GOT3 (cell line): ENCODE results near the gene SMIM21.

Experiments
- DNase-seq: peaks from one replicate; lab custom pipeline; 2025; ENCODE audit warnings: mixed read lengths; lab: John Stamatoyannopoulos, UW

The SMIM21 gene

DNA sequence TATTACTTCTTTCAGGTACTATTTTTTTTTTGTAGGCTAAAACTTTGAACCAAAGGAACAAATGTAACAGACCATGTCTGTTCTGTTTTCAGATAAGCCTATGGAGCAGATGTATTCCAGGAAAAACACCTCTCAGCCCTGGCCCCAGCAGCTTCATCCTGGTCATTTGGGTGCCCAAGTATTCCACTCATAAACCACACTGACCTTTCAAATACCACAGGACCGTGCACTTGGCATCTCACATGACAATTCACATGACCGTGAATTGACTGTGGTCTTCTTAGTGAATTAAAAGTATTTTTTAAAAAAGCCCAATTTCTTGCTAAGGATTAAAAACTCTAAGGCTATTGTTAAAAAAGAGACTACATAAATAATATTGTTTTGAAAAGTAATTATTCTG is 50.2 kb downstream of the SMIM21 start:
- no peak for DNase-seq

DNA sequence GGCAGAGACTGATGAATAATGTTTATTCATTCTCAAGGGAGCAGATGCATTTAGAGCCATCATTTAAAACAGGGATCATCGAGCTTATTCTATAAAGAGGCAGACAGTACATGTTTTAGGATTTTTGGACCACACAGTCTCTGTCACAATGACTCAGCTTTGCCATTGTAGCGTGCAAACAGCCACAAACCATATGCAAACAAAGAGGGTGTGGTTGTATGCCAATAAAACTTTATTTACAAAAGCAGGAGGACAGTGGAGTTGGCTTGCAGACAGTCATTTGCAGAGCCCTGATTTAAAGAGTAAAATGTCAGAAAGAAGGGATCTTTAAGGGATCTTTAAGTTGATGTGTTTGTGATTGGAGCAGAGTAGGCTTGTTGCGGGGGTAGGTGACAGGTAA is 51.5 kb downstream of the SMIM21 start:
- no peak for DNase-seq

GRCh38 chr18:75375341-75375740 is 52.2 kb downstream of the SMIM21 start:
- no peak for DNase-seq

DNA sequence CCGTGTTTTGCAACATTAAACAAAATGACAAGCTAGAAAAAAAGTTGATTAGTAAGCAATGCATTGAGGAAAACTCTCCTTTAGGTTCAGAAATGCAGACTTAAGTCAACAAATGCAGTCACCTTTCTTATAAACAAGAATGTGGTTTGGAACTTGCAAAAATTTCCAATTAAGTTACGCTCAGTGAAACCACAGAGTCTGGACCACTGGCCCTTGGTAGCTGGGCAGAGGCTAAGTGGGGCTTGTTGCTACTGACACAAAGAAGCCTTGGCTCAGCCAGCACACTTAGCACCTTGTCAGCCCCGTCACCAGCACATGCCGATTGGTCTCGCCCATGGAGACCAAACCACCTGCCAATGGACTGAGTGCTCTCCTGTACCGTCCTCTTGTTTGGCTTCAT is 53.0 kb downstream of the SMIM21 start:
- DNase-seq, result no peak

DNA sequence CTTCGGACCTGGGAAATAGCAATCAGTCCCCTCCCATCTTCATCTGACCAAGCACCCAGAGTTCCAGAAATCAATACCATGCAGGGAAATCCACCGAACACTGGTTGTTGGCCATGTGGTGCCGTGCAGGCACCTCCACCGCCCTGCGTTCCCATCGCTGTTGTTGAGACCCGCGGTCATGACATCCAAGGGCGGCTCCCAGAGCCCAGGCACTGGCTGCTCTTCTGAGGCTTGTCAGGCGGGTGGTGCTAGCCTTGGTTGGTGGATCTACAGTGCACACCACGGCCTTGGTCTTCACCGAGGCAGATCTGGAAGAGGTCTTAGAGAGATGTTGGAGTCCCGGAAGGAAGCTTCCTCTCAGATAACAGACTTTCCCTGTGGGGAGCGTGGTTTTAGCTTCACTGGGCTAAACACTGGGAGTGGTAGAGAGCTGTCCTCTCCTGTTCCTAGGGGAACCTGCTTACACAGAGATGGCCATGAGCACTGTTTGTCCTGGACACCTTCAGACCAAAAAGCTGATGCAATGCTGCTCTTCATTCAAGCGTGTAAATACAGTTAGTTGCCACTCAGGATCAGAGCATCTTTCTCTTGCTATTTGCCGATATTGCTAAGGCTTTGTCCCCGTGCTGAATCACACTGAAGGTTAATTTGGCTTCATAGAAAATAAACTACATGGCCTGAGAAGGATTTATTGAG is 58.3 kb downstream of the SMIM21 start:
- DNase-seq, result no peak

DNA sequence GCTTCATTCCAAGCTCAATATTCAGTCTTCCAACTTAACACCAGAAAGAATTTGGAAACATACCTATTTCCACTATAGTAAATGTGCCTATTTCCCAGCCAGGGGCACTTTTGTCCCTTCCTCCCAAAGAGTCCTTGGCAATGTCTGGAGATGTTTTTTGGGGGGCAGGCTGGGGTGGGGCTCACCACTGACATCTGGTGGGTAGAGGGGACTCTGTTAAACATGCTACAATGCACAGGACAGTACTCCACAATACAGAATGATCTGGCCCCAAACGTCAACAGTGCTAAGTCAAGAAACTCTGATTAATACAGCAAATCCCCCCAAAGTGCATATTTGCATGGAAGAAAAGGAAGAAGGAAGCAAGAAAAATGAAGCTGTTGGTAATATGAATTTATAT is 61.7 kb downstream of the SMIM21 start:
- DNase-seq, result no peak

DNA sequence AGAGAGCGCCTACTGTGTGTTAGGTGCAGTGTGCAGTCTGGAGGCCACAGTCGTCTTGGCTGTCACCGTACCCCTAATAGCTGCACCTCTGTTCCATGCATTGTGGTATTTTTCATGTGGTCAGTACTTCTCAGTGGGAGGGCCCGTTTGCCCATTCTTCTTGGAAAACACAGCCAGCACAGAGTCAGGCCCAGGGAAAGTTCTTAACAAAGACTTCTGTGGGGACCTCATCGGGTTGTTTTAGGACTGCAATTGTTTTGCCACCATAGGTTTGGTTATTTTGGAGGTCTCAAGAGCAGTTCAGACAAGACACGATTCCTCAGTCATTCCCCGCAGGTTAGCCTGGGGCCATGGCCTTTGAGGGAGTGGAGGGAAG is 62.3 kb downstream of the SMIM21 start:
- no peak for DNase-seq

- DNase-seq, result no peak
Measured at GRCh38 chr18:75364512-75365253, 62.8 kb downstream of the SMIM21 start.

GRCh38 chr18:75363446-75364225 is 63.9 kb downstream of the SMIM21 start:
- no peak for DNase-seq

DNA sequence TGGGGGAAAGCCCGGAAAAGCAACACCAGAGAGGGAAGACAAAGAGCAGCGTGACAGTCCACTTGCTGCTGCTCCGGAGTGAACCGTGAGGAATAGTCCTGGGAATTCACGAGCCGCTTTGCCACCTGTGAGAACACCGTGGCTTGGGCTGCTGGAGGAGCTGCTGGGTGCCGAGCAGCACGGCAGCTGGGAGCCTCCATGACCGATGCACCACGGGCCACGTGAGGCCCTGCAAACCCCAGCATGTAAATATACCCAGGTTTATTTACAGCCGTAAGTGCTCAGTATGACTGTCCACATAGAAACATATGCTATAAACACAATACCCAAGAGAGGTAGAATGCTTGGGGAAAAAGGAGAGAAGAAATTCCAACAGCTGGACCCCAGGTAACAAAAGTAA is 65.1 kb downstream of the SMIM21 start:
- DNase-seq, result no peak

DNA sequence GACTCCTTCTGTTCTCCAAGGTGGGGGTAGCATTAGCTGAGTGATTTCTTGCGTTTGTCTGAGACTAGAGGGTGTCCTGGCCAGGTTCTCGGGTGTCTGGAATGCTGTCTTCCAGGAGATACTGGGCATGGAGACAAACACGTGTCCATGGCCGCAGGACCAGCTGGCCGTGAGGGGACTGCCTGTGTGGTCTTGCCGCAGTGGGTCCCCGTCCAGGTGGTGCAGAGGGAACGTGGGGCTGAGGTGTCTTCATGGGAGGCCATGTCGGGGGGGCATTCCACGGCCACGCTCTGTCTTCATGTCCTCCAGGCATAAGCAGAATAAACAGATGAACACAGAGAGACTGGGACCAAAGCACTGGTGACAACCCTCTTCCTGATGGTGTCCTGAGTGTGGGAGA is 66.6 kb downstream of the SMIM21 start:
- DNase-seq, result no peak

DNA sequence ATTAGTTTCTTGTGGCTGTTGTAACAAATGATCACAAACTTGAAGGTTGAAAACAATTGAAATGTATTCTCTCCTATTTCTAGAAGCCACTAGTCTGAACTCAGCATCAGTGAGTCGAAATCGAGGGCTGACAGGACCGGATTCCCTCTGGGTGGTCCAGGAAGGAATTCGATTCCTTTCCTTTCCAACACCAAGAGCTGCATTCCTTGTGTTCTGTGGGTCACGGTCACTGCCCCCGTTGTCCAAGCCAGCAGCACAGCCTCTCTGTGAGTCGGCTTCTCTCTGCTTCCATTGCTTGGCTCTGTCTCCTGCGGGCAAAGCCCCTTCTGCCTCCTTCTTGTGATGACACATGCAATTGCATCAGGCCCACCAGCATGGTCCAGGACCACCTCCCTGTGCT is 67.3 kb downstream of the SMIM21 start:
- DNase-seq, result no peak
